HG03378 (cell line): Measurements from ENCODE around the gene KRTAP10-2.

ENCODE experiments used
- ATAC-seq: cut with Tn5 transposase; IDR thresholded peaks from one replicate; pipeline ENCODE4 v1.9.1; 2021; ENCODE audit warnings: mild to moderate bottlenecking, moderate library complexity; ENCODE audit not compliant: unreplicated experiment

The KRTAP10-2 gene

GRCh38 chr21:44515359-44516165, 35.7 kb downstream of the KRTAP10-2 start:
- ATAC-seq: no peak

GRCh38 chr21:44514746-44515358, 36.5 kb downstream of the KRTAP10-2 start:
- ATAC-seq: no peak

GRCh38 chr21:44514218-44514520, 37.1 kb downstream of the KRTAP10-2 start:
- ATAC-seq: no peak

- ATAC-seq: no peak
Observed at GRCh38 chr21:44513389-44514217, 37.7 kb downstream of the KRTAP10-2 start.

GRCh38 chr21:44512496-44513388, 38.6 kb downstream of the KRTAP10-2 start:
- ATAC-seq: no peak

- no peak for ATAC-seq
Observed at GRCh38 chr21:44511938-44512275, 39.4 kb downstream of the KRTAP10-2 start.

- ATAC-seq: no peak
Observed at GRCh38 chr21:44511219-44511937, 39.9 kb downstream of the KRTAP10-2 start.

- no peak for ATAC-seq
Observed at GRCh38 chr21:44510508-44511218, 40.6 kb downstream of the KRTAP10-2 start.

GRCh38 chr21:44510109-44510507, 41.2 kb downstream of the KRTAP10-2 start:
- ATAC-seq: no peak

GRCh38 chr21:44509539-44509938, 41.8 kb downstream of the KRTAP10-2 start:
- ATAC-seq: no peak

- no peak for ATAC-seq
Observed at GRCh38 chr21:44508711-44509445, 42.4 kb downstream of the KRTAP10-2 start.

GRCh38 chr21:44508426-44508710, 42.9 kb downstream of the KRTAP10-2 start:
- no peak for ATAC-seq

GRCh38 chr21:44507673-44508425, 43.5 kb downstream of the KRTAP10-2 start:
- ATAC-seq: no peak

- ATAC-seq: no peak
Observed at GRCh38 chr21:44506279-44507255, 44.7 kb downstream of the KRTAP10-2 start.

GRCh38 chr21:44505673-44506278, 45.5 kb downstream of the KRTAP10-2 start:
- ATAC-seq: no peak

GRCh38 chr21:44503901-44504399, 47.4 kb downstream of the KRTAP10-2 start:
- ATAC-seq: no peak
